Midbrain (tissue), 1 donor: ENCODE data around the gene STAP2.
"Not testable (repeated sequence)": the region's sequence is repeated elsewhere in the genome, so short reads cannot be mapped to it uniquely, and the experiment has no call there.

Experiments
- DNase-seq: peaks from one replicate; lab custom pipeline; 2025; lab: John Stamatoyannopoulos, UW

Gene STAP2

DNA sequence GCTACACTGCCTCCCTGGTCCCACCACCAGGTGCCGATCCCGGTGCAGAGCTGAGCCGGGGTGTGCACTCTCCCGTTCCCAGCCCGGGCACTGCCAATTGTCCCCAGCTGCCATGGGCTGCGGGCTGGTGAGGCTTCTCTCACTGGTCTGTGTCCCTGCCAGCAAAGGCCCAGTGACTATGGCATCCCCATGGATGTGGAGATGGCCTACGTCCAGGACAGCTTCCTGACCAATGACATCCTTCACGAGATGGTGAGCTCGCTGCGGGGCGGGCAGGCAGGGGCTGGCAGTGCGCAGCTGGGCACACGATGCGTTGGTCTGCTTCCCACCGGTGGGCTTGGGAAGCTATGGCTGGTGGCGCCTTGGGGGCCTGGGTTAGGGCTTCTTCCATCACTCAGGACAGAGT lies 19.3 kb upstream of the STAP2 start:
- no peak for DNase-seq

- DNase-seq = no peak
Observed at GRCh38 chr19:4357095-4357797, 18.6 kb upstream of the STAP2 start.

DNA sequence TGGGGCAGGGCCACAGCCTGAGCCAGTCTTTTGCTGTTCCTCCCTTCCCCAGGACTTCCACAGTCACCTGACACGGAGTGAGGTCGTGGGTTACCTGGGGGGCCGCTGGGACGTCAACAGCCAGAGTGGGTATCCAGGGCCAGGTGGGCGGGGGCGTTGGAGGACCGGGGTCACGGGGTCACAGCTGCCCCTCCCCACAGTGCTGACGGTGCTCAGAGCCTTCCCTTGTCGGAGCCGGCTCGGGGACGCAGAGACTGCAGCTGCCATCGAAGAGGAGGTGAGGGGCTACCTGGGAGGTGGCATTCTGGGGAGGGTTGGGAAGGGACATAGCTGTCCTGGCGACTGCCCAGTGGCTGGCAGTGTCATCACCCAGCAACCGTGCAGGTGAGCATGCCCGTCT lies 16.3 kb upstream of the STAP2 start:
- no peak for DNase-seq

- DNase-seq = no peak
Observed at GRCh38 chr19:4354282-4354681, 15.7 kb upstream of the STAP2 start.

DNA sequence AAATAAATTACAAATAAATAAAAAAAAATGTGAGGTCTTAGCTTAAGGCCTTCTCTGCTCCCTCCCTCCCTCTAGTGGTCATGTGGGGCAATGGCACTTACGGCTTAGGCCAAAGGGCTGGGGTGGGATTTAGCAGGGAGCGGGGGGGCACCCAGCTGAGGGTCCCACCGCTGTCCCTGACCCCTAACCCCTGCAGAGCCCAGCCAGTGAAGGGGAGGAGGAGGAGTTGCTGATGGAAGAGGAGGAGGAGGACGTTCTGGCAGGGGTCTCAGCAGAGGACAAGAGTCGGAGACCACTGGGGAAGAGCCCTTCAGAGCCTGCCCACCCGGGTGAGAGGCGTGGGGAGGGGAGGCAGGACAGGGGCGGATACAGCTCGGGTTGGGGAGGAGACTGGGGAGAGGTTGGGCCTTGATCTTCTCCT lies 14.1 kb upstream of the STAP2 start:
- no peak for DNase-seq

DNA sequence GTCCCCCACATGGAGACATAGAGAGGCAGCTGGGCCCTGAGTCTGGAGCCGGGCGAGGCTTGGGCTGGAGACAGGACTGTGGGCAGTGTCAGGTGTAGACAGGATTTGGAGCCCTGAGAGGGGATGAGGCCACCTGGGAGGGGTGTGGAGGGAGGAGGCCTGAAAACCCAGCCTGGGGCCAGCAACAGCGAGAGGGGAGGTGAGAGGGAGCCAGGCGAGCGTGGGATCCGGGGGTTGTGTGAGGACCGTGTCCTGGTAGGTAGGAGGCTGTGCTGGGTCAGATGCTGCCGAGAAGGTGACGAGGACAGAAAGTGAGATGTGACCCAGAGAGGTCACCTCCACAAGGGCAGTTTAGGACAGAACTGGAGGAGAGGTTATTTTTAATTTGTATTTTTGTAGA lies 12.1 kb upstream of the STAP2 start:
- no peak for DNase-seq

GRCh38 chr19:4350111-4350510 lies 11.5 kb upstream of the STAP2 start:
- DNase-seq = no peak

DNA sequence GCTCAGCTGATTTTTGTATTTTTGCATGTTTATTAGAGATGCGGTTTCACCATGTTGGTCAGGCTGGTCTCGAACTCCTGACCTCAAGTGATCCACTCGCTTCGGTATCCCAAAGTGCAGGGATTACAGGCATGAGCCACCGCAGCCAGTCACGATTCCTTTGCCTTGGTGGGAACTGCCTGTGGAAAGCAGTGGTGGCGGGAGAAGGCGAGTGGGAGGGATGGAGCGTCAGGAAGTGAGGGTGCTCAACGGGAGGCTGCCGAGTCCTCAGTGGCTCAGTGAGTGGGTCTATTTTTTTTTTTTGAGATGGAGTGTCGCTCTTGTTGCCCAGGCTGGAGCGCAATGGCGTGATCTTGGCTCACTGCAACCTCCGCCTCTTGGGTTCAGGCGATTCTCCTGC lies 10.6 kb upstream of the STAP2 start:
- not testable (repeated sequence) for DNase-seq

- DNase-seq = no peak
Observed at GRCh38 chr19:4347521-4347920, 8.9 kb upstream of the STAP2 start.

DNA sequence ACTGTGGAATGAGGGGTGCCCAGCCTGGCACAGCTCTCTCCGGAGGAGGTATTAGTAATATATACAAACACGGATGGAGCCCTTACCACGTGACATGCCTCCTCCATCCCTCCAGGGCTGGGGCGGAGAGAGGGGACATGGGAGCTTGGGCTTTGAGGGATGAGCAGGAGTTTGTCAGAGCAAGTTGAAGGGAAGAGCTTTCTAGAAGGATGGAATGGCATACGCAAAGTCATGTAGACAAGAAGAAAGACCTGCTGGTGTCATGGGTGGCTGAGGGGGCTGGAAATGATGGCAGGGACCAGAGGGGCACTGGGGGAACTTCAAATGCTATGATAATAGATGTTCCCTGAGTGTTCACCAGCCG lies 7.4 kb upstream of the STAP2 start:
- no peak for DNase-seq

- DNase-seq = no peak
Observed at GRCh38 chr19:4345342-4346019, 6.9 kb upstream of the STAP2 start.

DNA sequence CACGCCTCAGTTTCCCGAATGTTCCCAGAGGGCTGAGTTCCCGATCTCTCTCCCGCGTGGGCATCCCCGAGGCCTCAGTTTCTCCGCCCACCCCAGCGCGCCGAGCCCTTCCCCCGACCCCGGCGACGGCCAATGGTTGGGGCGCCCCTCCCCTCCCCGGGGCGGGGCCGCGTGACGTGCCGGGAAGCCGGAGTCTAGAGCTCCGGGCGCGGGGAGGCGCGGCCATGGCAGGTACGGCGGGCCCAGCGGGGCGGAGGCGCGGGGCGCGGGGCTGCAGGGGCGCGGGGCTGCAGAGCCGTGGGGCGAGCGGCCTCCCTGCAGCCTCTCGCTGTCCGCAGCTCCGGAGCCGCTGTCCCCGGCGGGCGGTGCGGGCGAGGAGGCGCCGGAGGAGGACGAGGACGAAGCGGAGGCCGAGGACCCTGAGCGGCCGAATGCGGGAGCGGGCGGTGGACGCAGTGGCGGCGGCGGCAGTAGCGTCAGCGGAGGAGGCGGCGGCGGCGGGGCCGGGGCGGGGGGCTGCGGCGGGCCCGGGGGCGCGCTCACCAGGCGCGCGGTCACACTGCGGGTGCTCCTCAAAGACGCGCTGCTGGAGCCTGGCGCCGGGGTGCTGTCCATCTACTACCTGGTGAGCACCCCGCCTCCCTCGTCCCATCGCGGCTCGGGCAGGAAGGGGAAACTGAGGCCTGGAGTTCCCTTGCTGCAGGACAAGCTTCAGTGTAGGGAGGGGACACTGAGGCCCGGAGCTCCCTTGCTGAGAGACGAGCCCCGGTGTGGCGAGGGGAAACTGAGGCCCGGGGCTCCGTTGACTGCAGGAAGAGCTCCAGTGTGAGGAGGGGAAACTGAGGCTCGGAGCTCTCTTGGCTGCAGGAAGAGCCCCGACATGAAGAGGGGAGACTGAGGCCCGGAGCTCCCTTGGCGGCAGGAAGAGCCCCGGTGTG lies 5.0 kb upstream of the STAP2 start, which contains the start of gene MPND:
Gene MPND (plus strand): TSS at position 193 of the 938 bp plus-strand sequence. CDS start 32 bp downstream, at position 225.
- peak; percentile 92 for DNase-seq

DNA sequence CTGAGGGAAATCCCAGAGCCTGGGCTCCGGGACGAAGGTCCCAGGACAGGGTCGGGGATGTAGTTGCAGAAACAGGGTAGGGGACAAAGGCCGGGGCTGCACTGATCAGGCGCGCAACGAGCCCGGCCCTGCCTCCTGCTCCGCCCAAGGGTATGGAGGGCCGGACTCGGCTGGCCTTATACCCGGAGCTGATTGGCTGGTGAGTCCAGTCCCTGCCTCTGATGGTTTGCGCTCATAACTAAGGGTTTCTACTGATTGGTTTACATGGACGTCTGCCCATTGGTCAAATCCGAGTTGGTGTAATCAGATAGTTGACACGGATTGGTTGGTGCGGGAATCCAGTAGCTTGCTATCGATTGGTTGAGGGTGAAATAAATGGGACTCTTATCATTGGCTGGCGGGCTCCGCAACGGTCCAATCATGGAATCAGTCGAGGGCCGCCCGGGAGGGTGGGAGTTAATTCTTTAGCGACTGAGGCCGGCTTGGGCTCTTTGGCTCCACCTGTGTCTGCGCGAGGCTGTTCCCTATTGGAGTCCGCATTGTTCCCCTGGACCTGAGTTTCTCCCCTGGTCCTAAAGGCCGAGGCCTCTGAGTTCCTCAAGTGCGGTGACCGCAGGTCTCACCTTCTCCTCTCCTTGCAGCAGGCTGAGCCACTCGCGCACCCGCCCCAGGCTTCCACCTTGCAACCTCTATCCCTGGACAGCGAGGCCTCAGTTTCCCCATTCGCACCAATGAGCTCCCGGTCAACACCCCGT lies 4.2 kb upstream of the STAP2 start:
- peak; percentile 99 for DNase-seq

DNA sequence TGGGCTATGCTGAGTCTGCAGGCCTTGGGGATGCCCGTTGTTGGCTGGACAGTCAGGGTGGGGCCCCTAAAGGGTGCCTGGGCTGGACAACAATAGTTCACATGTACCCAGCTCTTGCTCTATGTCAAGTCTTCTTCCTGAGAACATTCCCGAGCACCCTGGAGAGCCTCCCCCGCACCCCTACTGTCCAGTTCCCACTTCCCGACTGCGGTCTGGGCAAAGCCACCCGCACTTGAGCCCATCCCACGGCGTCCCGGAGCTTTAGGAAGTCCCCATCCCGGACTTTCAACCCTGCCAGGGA lies 3.6 kb upstream of the STAP2 start:
- DNase-seq = no peak

GRCh38 chr19:4337906-4338440 lies 654 bp downstream of the STAP2 start:
- no peak for DNase-seq

- DNase-seq = no peak
Observed at GRCh38 chr19:4334929-4335570, 3.6 kb downstream of the STAP2 start.

- no peak for DNase-seq
Observed at GRCh38 chr19:4329858-4330257, 8.8 kb downstream of the STAP2 start.

DNA sequence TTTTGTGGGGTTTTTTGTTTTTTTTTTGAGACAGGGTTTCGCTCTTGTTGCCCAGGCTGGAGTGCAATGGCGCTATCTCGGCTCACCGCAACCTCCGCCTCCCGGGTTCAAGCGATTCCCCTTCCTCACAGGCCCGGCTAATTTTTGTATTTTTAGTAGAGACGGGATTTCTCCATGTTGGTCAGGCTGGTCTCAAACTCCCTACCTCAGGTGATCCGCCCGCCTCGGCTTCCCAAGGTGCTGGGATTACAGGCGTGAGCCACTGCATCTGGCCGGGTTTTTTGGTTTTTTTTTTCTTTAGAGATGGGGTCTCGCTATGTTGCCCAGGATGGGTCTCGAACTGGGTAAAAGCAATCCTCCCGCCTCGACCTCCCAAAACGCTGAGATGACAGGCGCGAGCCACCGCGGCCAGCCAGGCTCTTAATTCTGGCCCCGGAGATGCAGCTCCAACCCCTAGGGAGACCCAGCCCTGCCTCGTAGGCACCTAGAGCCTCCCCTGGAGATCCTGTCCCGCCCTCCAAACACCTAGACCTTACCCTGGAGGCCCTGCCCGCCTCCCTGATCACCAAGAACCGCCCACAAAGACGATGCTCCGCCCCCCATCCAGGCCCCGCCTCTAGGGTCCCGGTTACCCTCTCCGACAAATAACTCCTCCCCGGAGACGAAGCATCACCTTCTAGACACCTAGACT lies 9.5 kb downstream of the STAP2 start:
- DNase-seq = not testable (repeated sequence)

GRCh38 chr19:4328243-4328990 lies 10.2 kb downstream of the STAP2 start:
- DNase-seq = peak; percentile 94

GRCh38 chr19:4327877-4328242 lies 10.8 kb downstream of the STAP2 start:
- no peak for DNase-seq
